Measurements from ENCODE around the gene DNAJB7.

Gene DNAJB7

GRCh38 chr22:40819599-40820140 lies 42.2 kb downstream of the DNAJB7 start:
- peaks cover 19% of the 10 kb centered on the region for H3K79me2 ChIP-seq
- peak overlapping the region; percentile 86 for H3K4me2 ChIP-seq (ENCODE audit: low read length)
- H2AFZ ChIP-seq: peak overlapping the region; percentile 99
- H3K36me3 ChIP-seq (ENCODE audit: control insufficient read depth, insufficient read depth, low read length): no peaks in the 10 kb centered on the region
- H3K4me1 ChIP-seq: peaks cover 7% of the 10 kb centered on the region
- no peak for TF ChIP-seq CTCF (IDR thresholded peaks at IDR 0.05)
- H3K9me3 ChIP-seq (ENCODE audit: control insufficient read depth, low read length): no peaks in the 10 kb centered on the region
- H3K9ac ChIP-seq: no peak overlapping the region
- no peaks in the 10 kb centered on the region for H3K27me3 ChIP-seq (ENCODE audit: control insufficient read depth, insufficient read depth, low read length)
- H3K4me3 ChIP-seq (ENCODE audit: low read depth, low read length): peak overlapping the region; percentile 100
- peak overlapping the region; percentile 47 for H3K27ac ChIP-seq

GRCh38 chr22:40818747-40819598 lies 42.9 kb downstream of the DNAJB7 start, which contains the start of gene SLC25A17:
Gene SLC25A17 (minus strand): TSS chr22:40819346. CDS start chr22:40819248, 98 bp downstream.
- H3K36me3 ChIP-seq (ENCODE audit: control insufficient read depth, insufficient read depth, low read length): no peaks in the 10 kb centered on the region
- peak within 1 kb of the TSS; percentile 49 for H3K27ac ChIP-seq
- H3K9ac ChIP-seq: no peak within 1 kb of the TSS
- H3K4me3 ChIP-seq (ENCODE audit: low read depth, low read length): peak within 1 kb of the TSS; percentile 100
- H3K27me3 ChIP-seq (ENCODE audit: control insufficient read depth, insufficient read depth, low read length): no peaks in the 10 kb centered on the region
- H3K4me2 ChIP-seq (ENCODE audit: low read length): peak within 1 kb of the TSS; percentile 98
- no peak for TF ChIP-seq CTCF (IDR thresholded peaks at IDR 0.05)
- H2AFZ ChIP-seq: peak within 1 kb of the TSS; percentile 99
- no peaks in the 10 kb centered on the region for H3K9me3 ChIP-seq (ENCODE audit: control insufficient read depth, low read length)
- H3K4me1 ChIP-seq: peaks cover 7% of the 10 kb centered on the region
- peaks cover 19% of the 10 kb centered on the region for H3K79me2 ChIP-seq

- no peak for TF ChIP-seq CTCF (IDR thresholded peaks at IDR 0.05)
- Histone ChIP-seq H3K27ac (no peak overlapping the region), H3K4me1 (peaks cover 7% of the 10 kb centered on the region), H3K9ac (no peak overlapping the region), H2AFZ (peak overlapping the region; percentile 99), H3K4me2 (ENCODE audit: low read length) (peak overlapping the region; percentile 98), H3K79me2 (peaks cover 19% of the 10 kb centered on the region), H3K4me3 (ENCODE audit: low read depth, low read length) (peak overlapping the region; percentile 100), H3K27me3 (ENCODE audit: control insufficient read depth, insufficient read depth, low read length) (no peaks in the 10 kb centered on the region), H3K36me3 (ENCODE audit: control insufficient read depth, insufficient read depth, low read length) (no peaks in the 10 kb centered on the region), H3K9me3 (ENCODE audit: control insufficient read depth, low read length) (no peaks in the 10 kb centered on the region)
Measured at GRCh38 chr22:40818192-40818746, 43.6 kb downstream of the DNAJB7 start.

- TF ChIP-seq CTCF (IDR thresholded peaks at IDR 0.05): no peak
- Histone ChIP-seq H3K36me3 (ENCODE audit: control insufficient read depth, insufficient read depth, low read length) (no peaks in the 10 kb centered on the region), H3K27ac (no peak overlapping the region), H3K4me3 (ENCODE audit: low read depth, low read length) (no peak overlapping the region), H3K4me1 (peaks cover 7% of the 10 kb centered on the region), H3K9me3 (ENCODE audit: control insufficient read depth, low read length) (no peaks in the 10 kb centered on the region), H3K4me2 (ENCODE audit: low read length) (no peak overlapping the region), H3K79me2 (peaks cover 19% of the 10 kb centered on the region), H3K9ac (no peak overlapping the region), H2AFZ (no peak overlapping the region), H3K27me3 (ENCODE audit: control insufficient read depth, insufficient read depth, low read length) (no peaks in the 10 kb centered on the region)
Measured at GRCh38 chr22:40817737-40818136, 44.2 kb downstream of the DNAJB7 start.
